DMS114 treated with DMSO at 0.1 percent for 48 hours (cell line): Measurements from ENCODE around the gene CKS2.
A peak's percentile ranks its signal among the peaks of the same experiment; 100 is the strongest.
"Not testable (repeated sequence)": the region's sequence is repeated elsewhere in the genome, so short reads cannot be mapped to it uniquely, and the experiment has no call there.

Experiments used
- DNase-seq: peaks from one replicate; lab custom pipeline; 2025; ENCODE audit not compliant: unreplicated experiment; lab: John Stamatoyannopoulos, UW

The CKS2 gene

GRCh38 chr9:89309608-89310474 is 1.2 kb upstream of the CKS2 start:
- DNase-seq: no peak

- DNase-seq: no peak
These were observed 589 bp downstream of the CKS2 start for GRCh38 chr9:89311346-89312221.

- DNase-seq: no peak
These were observed 1.2 kb downstream of the CKS2 start for GRCh38 chr9:89312222-89312571.

GRCh38 chr9:89313842-89314241 is 2.8 kb downstream of the CKS2 start:
- no peak for DNase-seq

GRCh38 chr9:89314955-89315354 is 4.0 kb downstream of the CKS2 start:
- no peak for DNase-seq

GRCh38 chr9:89315482-89315881 is 4.5 kb downstream of the CKS2 start:
- no peak for DNase-seq

GRCh38 chr9:89317282-89317681 is 6.3 kb downstream of the CKS2 start:
- no peak for DNase-seq

GRCh38 chr9:89318123-89319014 is 7.4 kb downstream of the CKS2 start, which contains the start of gene SECISBP2:
Gene SECISBP2, plus strand, starts transcription at chr9:89318500. Its CDS starts 77 bp downstream, at chr9:89318577.
- DNase-seq: peak; percentile 78

- DNase-seq: no peak
These were observed 8.3 kb downstream of the CKS2 start for GRCh38 chr9:89319015-89319905.

GRCh38 chr9:89323390-89323789 is 12.4 kb downstream of the CKS2 start:
- DNase-seq: no peak

- no peak for DNase-seq
These were observed 14.7 kb downstream of the CKS2 start for GRCh38 chr9:89325733-89326132.

GRCh38 chr9:89328064-89328463 is 17.1 kb downstream of the CKS2 start:
- no peak for DNase-seq

- no peak for DNase-seq
These were observed 18.9 kb downstream of the CKS2 start for GRCh38 chr9:89329917-89330316.

GRCh38 chr9:89330513-89330912 is 19.5 kb downstream of the CKS2 start:
- DNase-seq: no peak

- no peak for DNase-seq
These were observed 28.8 kb downstream of the CKS2 start for GRCh38 chr9:89339807-89340206.

- no peak for DNase-seq
These were observed 29.3 kb downstream of the CKS2 start for GRCh38 chr9:89340332-89340731.

- no peak for DNase-seq
These were observed 31.2 kb downstream of the CKS2 start for GRCh38 chr9:89342213-89342612.

- no peak for DNase-seq
These were observed 32.0 kb downstream of the CKS2 start for GRCh38 chr9:89342948-89343347.

GRCh38 chr9:89343812-89344211 is 32.8 kb downstream of the CKS2 start:
- not testable (repeated sequence) for DNase-seq

- no peak for DNase-seq
These were observed 34.5 kb downstream of the CKS2 start for GRCh38 chr9:89345476-89345875.
